ENCODE results near the gene ACTL7A.
"Not testable (repeated sequence)": the region's sequence is repeated elsewhere in the genome, so short reads cannot be mapped to it uniquely, and the experiment has no call there.

ACTL7A gene, protein sequence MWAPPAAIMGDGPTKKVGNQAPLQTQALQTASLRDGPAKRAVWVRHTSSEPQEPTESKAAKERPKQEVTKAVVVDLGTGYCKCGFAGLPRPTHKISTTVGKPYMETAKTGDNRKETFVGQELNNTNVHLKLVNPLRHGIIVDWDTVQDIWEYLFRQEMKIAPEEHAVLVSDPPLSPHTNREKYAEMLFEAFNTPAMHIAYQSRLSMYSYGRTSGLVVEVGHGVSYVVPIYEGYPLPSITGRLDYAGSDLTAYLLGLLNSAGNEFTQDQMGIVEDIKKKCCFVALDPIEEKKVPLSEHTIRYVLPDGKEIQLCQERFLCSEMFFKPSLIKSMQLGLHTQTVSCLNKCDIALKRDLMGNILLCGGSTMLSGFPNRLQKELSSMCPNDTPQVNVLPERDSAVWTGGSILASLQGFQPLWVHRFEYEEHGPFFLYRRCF
- 0 reads per million in 2 experiments for total RNA-seq

DNA sequence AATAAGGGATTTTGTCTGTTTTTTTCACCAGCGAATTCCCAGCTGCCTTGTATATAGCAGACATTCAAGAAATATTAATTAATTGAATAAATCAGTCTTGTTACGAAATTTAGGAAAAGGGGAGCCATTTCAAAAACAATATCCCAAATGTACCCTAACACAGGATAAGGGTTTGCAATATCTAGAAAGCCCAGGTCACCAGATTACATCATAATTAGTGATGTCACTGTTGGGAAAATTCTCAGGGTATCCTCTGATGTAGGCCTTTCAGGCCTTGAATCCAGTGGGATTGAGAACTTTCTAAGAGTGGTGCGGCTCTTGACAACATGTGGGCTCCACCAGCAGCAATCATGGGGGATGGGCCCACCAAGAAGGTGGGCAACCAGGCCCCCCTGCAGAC is at the start of gene ACTL7A:
TSS of gene ACTL7A (plus strand) at position 270 of the 400 bp plus-strand sequence. CDS start at position 327, 57 bp downstream.
- no peak for DNase-seq (ENCODE audit: low read depth)

DNA sequence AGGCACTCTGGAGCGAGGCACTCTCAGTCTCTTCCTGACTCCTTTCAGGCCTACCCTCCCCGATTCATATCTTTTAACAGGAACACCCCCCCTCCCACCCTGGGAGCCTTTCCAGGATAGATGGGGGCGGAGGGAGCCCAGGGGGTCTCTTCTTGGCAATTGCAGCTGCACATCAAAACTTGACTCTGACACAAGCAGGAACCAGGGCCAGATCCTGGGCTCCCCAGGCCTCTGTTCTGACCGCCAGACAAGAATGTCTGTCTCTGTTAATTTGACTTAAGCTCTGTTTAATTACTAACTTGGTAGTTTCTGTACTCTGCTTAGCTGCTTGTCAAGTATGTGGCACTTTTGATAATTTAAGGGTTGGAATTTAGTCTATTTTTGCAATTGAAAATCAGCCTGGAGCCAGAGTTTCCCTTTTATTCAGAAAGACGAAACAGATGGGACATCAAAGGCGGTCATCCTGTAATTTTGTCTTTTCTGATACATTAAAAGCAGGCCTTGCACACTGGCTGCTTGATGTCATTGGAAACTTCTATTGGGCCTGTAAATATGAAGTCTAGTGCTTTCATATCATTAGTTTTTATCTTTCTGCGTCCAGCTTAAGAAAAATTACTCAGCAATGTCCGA is 49.6 kb upstream of the ACTL7A start:
- no peak for DNase-seq (ENCODE audit: low read depth)

DNA sequence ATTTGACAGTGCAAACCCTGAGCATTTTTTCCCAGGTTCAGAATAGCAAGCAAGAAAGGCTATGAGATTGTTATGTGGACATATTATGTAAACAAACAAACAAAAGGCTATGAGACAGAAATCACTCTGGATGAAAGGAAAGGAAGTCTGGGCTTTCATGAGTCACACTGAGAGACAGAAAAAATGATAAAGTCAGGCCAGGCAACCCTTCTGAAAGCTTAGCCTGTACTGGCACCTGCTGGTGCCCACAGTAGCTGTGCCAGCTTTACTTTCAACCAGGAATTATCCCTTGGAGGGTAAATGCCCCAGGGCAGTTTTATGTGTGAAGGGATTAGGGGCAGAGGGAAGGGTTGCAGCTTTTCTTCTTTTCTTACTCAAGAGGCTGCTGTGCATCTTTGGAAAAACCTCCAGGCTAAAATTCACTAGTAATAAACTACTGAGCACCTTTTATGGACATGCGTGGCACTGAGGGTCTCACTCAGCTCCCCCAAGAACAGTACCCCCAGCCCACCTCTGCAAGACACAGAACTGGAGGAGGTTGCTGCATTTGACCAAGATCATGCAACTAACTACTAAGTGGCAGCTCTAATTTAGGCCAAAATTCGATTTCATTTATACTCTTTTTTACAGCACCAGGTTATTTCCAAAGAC is 48.0 kb upstream of the ACTL7A start:
- DNase-seq (ENCODE audit: low read depth), result no peak

DNA sequence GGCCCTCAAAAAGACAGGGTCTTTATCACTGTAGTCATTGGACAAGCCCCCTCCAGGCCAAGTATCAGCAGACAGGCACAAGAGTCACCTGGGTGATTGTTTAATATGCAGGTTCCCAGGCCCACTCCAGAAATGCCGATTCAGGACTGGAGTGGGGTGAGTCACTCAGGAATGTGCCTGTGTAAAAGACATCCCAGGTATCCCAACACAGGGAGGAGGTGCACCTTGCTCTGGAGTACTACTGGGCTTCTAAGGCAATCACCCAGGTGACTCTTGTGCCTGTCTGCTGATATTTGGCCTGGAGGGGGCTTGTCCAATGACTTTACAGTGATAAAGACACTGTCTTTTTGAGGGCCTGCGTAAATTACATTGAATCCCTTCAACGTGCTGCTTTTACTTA is 46.9 kb upstream of the ACTL7A start:
- DNase-seq (ENCODE audit: low read depth), result no peak

DNA sequence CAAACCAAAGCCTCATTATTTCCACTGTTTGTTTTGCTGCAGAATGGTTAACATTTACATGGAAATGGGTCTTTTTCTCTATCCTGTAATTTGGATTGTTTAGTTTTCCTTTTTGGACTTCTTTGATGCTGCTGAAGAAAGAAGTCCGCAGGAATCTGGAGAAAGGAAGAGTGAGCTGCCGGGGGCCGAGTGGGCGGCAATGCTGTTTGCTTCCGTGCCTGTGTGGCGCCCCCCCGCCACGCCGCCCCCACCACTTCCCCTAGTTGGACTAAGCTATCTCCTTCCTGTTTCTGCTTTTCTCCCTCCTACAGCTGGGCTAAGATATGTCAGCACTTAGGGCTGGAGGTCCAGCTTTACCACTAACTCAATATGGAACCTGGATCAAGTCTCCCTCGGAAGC is 46.0 kb upstream of the ACTL7A start:
- DNase-seq (ENCODE audit: low read depth), result no peak

DNA sequence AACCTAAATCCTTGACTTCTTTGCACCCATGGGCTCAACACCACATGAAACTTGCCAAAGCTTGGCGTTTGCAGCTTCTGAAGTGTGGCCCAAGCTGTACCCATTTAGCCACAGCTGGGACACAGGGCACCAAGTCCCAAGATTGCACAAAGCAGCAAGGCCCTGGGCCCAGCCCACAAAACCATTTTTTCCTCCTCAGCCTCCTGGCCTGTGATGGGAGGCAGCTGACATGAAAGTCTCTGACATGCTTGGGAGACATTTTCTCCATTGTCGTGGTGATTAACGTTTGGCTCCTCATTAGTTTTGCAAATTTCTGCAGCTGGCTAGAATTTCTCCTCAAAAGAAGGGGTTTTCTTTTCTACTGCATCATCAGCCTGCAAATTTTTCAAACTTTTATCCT is 38.2 kb upstream of the ACTL7A start:
- DNase-seq (ENCODE audit: low read depth), result no peak

DNA sequence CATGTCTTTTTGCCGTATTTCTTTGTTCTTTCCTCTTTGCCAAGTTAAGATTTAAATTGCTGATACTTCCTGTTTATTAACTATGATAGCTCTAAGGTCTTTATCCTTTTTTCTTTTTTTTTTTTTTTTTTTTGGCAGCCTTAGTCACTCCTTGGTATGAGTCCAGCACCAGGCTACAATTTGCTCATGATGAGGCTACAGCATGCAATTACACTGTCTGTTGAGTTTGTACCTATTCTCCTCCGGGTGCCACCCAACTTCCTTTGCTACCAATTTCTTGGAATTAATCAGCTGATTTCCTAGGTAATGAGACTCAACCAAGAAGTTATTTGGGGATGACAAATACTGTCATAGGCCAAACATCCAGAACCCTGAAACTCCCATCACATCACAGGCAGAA is 31.8 kb upstream of the ACTL7A start:
- no peak for DNase-seq (ENCODE audit: low read depth)

DNA sequence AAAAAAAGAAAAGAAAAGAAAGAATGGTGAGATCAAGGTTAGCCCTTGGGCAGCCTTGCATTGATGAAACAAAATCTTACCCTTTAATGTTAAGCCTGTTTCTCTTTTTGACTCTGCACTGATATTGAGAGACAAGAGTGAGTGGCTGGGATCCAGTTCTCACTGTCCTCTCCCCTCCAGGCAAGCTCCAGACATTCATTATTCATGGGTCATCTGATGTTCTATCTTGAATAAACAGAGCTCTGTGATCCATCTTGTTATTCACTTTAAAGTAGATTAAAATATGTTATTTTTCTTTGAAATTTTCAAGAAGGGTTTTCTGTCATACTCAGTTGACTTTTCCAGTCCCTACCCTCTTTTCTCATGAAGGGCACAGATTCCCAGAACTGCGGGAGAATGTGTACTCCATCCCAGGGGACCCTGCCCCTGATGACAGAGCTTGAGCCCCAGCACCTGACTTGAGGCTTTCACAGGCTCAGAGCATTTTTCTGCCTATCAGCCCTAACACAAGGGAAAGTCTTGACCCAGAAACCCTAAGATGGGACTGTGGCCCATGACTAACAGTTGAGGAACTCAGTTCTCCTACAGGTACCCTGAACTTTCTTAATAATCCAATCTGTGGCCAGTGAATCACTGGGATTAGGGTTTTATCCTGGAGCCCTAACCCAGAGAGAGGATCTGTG is 30.4 kb upstream of the ACTL7A start:
- DNase-seq (ENCODE audit: low read depth), result no peak

DNA sequence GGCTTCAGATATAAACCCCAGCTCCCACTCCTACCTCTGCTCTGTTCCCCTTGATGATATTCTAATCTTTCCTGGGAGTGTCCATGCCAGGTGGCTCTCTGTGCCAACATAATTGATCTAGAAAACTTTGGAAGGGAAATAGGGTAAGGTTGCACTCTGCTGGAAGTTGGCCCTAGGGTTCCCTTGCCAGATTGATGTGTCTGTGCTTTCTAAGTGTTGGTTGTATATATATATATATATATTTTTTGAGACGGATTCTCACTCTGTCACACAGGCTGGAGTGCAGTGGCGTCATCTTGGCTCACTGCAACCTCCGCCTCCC is 29.9 kb upstream of the ACTL7A start:
- no peak for DNase-seq (ENCODE audit: low read depth)

DNA sequence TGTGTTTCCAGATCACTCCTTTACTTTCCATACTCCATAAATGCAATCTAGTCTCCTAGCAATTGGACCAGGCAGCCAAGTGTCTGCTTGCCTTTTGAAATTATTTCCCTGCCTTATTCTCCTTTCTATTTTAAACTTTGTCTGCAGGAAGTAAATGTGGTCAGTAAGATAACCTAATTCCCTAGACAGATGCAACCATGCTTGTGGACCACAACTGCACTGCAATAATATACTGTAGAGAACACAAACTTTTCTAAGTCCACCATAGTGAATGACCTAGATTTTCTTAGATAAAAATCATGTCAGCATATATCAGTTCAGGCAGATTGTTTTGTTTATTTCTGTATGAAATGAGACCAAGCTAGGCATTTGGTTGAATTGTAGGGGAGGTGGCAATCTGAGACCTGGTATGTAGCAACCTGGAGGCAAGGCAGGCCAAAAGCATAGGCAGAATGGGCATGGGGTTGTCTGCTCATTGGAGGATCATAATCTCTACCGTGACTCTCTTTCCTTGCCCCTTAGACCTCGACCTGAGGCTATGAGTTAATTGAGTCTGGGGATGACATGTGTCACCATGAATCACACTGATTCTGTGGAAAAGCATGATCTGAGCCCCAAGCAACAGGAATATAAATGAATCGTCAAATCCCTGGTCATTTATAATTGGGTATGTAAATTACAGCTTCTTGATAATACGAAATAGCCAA is 27.0 kb upstream of the ACTL7A start:
- no peak for DNase-seq (ENCODE audit: low read depth)

DNA sequence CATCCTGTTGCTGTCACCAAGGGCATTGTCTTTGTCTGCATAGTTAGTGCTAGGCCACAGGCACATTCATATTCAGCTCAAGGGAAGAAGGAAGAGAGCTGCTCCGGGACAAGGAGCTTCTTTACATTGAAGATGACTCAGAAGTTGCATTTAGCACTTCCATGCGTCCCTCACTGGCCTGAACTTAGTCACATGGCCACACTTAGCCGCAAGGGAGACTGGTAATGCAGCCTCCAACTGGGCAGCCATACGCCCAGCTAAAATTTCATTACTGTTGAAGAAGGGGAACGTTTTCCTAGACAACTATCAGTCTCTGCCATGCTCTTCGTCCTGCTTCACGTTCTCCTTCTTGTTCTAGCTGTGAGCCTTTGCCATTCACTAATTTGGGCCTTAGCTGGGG is 26.2 kb upstream of the ACTL7A start:
- DNase-seq (ENCODE audit: low read depth), result no peak

DNA sequence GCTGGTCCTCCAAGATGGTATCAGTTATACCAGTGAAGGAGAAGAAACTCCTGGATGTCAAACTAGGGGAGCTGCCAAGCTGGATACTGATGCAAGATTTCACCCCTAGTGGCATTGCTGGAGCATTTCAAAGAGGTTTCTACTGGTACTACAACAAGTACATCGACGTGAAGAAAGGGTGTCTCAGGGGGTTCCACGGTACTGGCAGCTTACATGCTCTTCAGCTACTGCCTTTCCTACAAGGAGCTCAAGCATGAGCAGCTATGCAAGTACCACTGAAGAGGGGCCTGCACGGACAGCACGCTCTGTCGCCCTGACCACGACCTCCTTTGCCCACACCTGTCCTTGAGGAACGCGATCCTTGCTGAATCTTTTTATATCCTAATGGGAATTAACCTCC is 25.7 kb upstream of the ACTL7A start:
- DNase-seq (ENCODE audit: low read depth), result no peak

DNA sequence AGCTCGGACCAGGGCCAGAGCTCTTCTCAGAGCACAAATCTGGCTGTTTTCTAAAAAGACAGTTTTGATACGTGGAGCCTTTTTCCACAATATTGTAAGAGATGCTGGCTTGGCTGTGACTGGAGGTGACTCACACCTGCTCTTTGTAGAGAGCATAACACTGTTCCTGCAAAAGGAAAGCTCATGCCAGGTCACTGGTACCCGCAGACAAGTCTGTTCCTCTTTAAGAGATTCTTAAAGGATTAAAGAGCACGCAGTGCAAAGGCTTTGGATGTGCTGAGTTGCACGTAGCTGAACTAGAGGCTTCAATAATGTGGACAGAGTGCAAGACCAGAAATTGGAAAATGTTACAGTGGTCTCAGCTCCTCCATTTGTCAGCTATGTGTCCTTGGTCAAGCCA is 25.3 kb upstream of the ACTL7A start:
- no peak for DNase-seq (ENCODE audit: low read depth)

DNA sequence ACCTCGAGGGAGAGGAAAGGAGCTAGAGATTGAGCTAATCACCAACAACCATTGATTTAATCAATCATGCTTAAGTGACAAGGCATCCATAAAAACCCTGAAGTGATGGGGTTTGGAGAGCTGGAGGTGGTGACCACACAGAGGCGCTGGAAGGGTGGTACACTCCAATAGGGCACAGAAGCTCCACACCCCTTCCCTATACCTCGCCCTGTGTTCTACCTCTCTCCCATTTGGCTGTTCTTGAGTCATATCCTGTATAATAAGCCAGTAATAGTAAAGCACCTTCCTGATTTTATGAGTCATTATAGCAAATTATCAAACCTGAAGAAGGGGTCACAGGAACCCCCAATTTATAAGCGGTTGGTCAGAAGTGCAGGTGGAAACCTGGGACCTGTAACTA is 24.5 kb upstream of the ACTL7A start:
- DNase-seq (ENCODE audit: low read depth), result no peak

DNA sequence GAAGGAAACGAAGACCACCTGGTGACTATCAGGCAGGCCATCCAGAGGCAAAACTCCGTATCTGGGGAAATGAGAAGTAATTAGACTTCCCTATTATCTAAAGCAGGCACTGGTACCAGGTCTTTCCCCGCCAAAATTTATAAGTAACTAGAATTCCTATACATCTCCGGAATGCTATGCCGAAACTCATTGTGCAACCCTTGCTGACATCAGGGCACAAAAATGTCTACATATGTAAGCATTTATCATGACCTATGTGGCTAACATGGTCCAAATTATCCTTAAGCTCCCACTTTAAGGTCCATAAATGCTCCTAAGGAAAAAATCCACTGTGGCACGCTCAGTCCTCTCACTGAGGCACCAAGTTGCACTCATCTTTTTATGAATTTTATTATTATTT is 24.0 kb upstream of the ACTL7A start:
- no peak for DNase-seq (ENCODE audit: low read depth)

DNA sequence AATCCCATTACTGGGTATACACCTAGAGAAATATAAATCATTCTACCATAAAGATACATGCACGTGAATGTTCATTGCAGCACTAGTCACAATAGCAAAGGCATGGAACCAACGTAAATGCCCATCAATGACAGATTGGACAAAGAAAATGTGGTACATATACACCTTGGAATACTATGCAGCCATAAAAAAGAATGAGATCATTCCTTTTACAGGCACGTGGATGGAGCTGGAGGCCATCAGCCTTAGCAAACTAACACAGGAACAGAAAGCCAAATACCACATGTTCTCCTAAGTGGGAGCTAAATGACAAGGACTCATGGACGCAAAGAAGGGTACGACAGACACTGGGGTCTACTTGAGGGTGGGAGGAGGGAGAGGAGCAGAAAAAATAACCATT is 22.5 kb upstream of the ACTL7A start:
- DNase-seq (ENCODE audit: low read depth), result not testable (repeated sequence)

DNA sequence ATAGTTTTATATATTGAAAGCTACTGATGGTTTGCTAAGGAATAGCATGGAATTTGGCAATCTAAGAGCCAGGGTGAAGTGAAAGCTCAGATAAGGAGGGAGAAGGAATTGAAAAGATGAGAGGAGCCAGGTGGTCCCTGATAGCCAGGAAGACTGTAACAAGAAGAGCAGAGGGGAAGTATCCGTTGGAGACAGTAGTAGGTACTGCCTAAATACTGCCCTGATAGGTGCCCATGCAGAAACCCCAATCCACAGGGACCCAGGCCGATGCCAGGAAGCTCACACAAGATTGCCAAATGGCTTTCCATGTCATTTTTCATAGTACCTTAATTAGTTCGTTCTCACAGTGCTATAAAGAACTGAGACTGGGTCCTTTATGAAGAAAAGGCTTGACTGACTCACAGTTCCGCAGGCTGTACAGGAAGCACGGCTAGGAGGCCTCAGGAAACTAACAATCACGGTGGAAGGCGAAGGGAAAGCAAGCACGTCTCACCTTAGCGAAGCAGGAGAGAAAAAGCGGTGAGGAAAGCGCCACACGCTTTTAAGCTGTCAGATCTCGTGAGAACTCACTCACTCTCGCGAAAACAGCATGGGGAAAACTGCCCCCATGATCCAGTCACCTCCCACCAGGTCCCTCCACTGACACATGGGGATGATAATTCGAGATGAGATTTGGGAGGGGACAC is 19.3 kb upstream of the ACTL7A start:
- no peak for DNase-seq (ENCODE audit: low read depth)

DNA sequence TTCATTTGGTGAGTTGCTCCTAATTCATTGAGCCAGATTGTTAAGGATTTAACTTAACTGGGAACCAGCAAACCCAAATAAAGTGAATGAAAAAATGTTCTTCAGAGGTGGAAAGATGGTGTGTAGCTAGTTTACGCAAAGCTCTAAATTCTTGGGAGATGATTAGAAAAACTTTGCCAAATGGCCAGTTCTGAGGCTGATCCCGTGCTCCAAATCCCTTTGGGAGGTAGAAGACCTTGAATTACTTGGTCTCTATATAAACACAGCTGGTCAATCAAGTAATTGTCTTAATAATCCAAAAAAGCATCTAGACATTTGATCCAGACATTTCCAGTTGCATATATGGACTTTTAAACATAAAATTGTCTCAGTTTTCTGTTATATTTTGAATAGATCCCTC is 17.7 kb upstream of the ACTL7A start:
- DNase-seq (ENCODE audit: low read depth), result no peak

DNA sequence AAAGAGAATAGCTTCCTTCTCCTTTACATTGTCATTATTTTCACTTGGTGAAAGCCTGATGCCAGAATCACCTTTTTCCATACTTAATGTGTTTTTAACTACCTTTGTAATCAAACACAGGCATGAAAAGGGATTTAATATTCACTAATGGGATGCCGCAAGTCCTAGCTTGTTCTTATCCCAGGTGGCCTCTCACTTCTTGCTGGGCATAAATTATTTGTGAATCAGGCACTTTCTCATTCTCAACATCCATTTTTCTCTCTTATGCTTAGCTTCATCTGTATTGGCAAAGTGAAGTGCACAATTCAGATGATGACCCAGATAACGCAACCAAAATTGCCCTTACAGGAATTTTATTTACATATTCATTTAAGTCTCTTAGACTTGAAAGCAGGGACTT is 17.2 kb upstream of the ACTL7A start:
- no peak for DNase-seq (ENCODE audit: low read depth)

DNA sequence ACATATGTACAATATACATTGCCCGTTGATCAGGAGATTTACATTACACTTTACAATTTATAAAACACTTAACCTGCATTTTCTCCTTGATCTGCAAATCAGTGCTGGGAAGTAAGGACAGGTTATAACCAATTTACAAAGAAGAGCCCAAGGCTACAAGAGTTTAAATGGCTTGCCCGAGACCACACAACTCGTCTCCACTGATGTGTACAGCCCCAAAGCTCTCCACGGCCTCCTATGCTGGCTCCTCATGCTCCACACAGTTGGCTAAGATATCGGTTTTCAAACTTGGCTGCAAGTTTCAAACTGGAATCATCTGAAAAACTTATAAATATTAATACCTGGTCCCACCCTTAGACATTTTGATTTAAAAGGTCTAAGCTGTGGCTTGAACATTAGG is 16.6 kb upstream of the ACTL7A start:
- DNase-seq (ENCODE audit: low read depth), result no peak

DNA sequence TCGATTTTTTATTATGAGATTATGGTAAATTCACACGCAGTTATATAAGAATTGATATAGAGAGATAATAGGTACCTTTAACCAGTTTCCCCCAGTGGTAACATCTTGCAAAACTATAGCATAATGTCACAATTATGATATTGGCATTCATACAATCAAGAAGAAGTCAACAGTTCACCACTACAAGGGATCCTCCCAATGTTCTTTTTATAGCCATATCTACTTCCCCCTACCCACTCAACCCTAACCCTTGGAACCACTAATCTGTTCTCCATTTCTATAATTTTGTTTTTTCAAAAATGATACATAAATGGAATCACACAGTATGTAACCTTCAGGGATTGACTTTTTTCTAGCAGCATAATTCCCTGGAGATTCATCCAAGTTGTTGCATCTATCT is 16.1 kb upstream of the ACTL7A start:
- DNase-seq (ENCODE audit: low read depth), result no peak
